Posterior cingulate gyrus (tissue), 11 donors: ENCODE data around the gene PRMT7.

Experiments used
- DNase-seq, 10 donors: peaks; one replicate each; pipeline versions ENCODE4 v3.0.0 to v3.0.0-alpha.2; 2020 to 2021; ENCODE audit warnings: mixed read lengths in 3 of 10
- intact Hi-C: fragments of 100-400 bp; cut with DNase I; formaldehyde crosslinking; loops from one replicate; pipeline ENCODE4 v1.15.1; 2023

PRMT7 gene

GRCh38 chr16:68299571-68300453 lies 11.0 kb upstream of the PRMT7 start:
- intact Hi-C loops = no loop called here
- DNase-seq = no peak

DNA sequence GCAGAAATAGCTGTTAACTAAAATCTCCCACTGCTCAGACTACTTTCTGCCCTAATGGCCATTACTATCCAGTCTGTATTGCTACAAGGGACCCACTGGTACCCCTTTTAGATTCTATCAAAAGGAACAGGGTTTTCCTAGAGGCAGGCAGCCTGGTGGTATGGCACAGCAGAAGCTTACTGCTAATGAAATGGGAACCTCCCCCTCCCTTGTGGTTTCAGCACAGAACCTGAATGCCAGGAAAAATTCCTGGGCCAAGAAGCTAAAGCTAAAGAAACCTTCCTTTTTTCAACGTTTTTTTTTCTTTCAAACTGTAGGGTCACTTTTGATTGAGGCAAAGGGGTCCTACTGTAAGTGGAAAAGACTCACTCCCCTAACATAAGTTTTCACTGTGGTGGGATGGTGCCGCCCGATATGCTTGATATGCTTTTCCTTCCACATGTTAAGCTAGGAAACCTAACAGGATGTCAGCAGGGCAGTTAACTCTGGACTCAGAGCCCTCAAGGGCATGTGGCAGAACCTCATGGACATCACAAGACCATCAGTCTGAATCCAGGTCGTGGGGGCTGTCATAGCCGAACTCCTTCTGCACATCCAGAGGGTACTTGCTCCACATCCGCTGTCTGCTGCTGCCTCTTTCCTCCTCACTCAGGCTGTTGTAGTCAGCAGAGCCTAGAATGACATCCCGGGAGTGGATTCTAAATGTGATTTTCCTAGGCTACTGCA lies 9.9 kb upstream of the PRMT7 start:
- DNase-seq = peak in 1 of 10 donors; percentile 36
- intact Hi-C loops = no loop called here

DNA sequence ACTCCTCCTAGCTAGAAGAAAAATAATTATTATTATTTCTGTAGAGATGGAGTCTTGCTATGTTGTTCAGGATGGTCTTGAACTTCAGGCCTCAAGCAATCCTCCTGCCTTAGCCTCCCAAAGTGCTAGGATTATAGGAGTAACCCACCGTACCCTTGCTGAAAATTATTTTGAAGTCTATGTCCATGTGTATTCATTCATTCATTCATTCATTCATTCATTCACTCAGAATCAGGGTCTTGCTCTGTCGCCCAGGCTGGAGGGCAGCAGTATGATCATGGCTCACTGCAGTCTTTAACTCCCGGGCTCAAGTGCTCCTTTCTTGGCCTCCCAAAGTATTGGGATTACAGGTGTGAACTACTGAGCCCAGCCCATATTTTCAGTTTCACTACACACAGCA lies 4.2 kb upstream of the PRMT7 start:
- intact Hi-C loops = no loop called here
- no peak for DNase-seq

- no peak for DNase-seq
- intact Hi-C loops = loop anchor here (2.0 to 10.0 kb wide), 3 partner anchors 42 to 225 kb away; partner anchors contain the start of genes NFATC3 and PLA2G15
Measured at GRCh38 chr16:68309799-68310198, 1.0 kb upstream of the PRMT7 start.

- intact Hi-C loops = loop anchor here (2.0 to 10.0 kb wide), 3 partner anchors 43 to 226 kb away; partner anchors contain the start of genes NFATC3 and PLA2G15
- DNase-seq = peak in 4 of 10 donors; percentile 10 to 82 (median 18)
Measured at GRCh38 chr16:68310437-68310773, 414 bp upstream of the PRMT7 start.

- intact Hi-C loops = loop anchor here (5.0 to 10.0 kb wide), 2 partner anchors 46 to 228 kb away; partner anchors contain the start of gene NFATC3
- no peak for DNase-seq
Measured at GRCh38 chr16:68313116-68313515, 2.3 kb downstream of the PRMT7 start.

DNA sequence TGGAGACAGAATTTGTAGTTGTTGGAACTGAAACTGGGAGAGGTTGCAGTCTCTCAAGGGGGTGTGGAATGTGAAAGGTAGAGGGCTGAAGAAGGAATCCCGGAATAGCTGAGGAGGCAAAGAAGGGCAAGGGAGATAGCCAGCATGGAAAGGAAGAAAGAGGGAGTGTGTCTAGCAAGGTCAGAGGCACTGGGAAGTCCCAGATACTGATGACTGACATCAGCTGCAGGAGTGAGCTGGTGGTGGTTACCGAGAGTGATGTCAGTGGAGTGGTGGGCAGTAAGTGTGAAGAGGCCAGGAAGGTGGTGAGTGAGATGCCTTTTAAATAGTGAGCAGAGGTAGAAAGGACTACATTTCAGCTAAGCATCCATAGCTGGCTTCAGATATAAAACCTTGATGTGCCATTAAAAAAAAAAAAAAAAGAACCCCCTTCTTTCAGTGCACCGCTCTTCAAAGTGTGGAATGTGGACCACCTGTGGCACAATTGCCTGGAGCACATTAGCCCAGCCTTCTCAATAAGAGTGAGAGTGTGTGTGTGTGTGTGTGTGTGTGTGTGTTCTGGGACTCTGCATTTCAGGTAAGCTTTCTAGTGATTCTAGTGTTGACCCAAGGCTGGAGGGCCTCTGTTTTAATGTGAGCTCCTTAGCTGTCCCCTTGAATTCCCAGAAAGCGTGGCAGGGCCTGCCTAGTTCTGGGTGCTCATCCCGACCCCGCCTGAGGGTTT lies 8.5 kb downstream of the PRMT7 start:
- intact Hi-C loops = loop anchor here (10.0 kb wide), 1 partner anchor 235 kb away; the partner anchor contains the start of gene NFATC3
- no peak for DNase-seq

DNA sequence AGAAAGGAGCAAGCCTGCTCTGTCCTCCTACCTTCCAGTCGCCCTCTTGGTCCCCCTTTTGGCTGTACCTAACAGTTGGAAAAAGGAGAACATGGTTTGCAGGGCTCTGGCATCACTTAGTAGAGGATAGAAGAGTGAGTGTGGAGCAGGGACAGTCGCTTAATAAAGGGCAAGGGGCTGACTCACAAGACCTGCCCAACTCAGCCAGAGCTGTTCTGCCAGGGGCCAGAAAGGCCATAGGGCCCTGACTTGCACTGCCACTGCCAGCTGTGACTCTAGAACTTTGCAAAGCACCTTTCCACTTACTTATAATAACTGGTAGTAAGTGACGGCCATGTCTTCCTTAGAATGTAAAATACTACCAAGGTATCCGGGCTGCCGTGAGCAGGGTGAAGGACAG lies 13.5 kb downstream of the PRMT7 start:
- intact Hi-C loops = no loop called here
- DNase-seq = no peak

DNA sequence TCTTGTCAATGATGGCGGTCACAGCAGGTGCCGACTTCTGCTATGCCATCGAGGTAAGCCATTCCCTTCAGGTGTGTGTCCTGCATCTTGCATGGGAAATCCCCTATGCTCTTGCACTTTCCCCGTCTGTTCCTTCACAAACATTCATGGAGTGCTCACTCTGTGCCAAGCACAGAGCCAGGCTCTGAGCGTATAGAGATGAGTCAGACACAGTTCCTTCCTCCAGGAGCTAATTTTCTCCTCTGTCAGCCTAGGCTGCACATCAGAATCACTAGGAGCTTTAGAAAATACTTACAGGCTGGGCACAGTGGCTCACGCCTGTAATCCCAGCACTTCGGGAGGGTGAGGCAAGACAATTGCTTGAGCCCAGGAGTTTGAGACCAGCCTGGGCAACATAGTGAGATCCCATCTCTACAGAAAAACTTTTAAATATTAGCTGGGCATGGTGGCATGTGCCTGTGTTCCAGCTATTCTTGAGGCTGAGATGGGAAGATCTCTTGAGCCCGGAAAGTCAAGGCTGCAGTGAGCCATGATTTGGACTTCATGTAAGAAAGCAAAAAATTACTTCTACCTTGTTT lies 14.1 kb downstream of the PRMT7 start:
- DNase-seq = peak in 1 of 10 donors; percentile 34
- intact Hi-C loops = loop anchor here (5.0 kb wide), 1 partner anchor 83 kb away; no protein-coding TSS in a partner anchor

GRCh38 chr16:68328151-68328859 lies 17.5 kb downstream of the PRMT7 start:
- intact Hi-C loops = loop anchor here (1.0 to 5.0 kb wide), 2 partner anchors 67 to 86 kb away; no protein-coding TSS in a partner anchor
- DNase-seq = peak; percentile 62 to 96 (median 76)

GRCh38 chr16:68328860-68329390 lies 18.1 kb downstream of the PRMT7 start:
- intact Hi-C loops = loop anchor here (1.0 to 5.0 kb wide), 2 partner anchors 68 to 87 kb away; no protein-coding TSS in a partner anchor
- DNase-seq = no peak

DNA sequence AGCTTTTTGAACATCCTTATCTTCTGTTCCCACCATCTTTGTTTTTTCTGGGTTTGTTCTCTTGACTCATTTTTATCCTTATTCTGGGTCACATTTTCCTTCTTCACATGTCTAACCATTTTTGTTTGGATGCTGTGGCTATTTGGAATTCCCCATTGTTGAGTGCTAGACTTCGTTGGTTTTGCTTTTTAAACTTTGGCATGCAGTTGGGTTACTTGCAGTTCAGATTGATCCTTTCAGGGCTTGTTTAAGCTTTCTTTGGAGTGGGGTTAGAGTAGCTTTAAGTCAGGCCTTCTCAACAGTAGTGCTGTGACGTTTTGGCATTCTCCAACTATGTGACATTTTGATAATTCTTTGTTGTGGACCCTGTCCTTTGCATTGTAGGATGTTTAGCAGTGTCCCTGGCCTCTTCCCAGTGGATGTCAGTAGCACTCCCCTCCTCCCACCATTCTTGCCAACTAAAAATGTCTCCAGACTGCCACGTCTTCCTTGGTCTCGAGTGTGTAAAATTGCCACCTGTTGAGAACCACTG lies 21.1 kb downstream of the PRMT7 start:
- DNase-seq = no peak
- intact Hi-C loops = no loop called here

DNA sequence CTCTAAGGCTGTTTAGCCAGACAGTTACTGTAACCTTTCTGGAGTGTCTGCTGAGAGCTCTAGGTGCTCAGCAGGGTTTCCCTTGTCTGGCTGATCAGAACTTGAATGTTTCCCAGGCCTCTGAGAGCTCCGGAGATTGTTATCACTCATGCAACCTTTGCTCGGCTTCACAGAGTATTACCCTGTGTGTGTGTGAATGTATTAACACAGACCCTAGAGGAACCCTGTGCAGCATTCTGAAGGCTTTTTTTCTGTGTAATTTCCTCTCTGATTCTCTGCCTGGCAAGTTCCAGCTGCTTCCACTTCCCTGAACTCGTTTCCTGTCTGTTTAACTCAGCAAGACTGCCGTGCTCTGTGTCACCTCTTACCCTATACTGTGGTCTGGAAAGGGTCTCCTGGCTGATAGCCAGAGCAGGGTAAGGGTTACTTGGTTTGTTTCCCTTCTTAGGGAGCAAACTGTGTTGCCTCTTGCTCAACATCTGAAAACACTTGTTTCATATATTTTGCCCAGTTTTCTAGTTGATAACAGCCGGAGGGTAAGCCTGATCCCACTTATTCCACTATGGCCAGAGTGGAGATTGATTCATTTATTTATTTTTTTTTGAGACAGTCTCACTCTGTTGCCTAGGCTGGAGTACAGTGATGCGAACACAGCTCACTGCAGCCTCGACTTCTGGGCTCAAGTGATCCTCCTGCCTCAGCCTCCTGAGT lies 21.7 kb downstream of the PRMT7 start:
- intact Hi-C loops = no loop called here
- peak in 1 of 10 donors; percentile 9 for DNase-seq

DNA sequence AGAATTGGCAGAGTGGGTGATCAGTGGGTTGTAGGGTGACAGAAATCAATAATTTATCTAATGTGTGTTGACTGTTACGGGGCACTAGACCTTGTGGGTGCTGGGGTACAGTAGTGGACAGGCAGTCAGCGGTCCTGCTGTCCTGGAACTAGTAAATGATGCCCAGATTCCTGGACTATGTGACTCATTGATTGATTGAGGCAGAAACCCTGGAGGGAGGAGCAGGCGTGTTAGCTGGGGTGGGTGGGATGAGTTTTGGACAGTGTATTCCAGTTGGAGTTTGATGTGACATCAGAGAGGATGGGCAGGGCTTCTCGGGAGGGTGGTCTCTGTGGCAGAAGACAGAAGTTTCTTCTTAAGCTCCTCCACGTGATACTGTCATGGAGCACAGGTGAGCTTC lies 24.4 kb downstream of the PRMT7 start:
- DNase-seq = no peak
- intact Hi-C loops = no loop called here

- intact Hi-C loops = no loop called here
- DNase-seq = peak in 1 of 10 donors; percentile 48
Measured at GRCh38 chr16:68338326-68339119, 27.7 kb downstream of the PRMT7 start.

DNA sequence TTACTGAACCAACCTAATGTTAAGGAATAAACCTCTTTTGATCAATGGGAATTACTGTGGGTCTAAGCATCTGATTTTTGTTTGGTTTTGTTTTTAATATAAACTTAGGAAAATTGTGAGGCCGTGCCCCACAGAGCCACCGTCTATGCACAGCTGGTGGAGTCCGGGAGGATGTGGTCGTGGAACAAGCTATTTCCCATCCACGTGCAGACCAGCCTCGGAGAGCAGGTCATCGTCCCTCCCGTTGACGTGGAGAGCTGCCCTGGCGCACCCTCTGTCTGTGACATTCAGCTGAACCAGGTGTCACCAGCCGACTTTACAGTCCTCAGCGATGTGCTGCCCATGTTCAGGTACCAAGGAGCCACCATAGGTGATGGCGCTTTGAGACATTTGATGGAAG lies 28.4 kb downstream of the PRMT7 start:
- intact Hi-C loops = no loop called here
- peak in 1 of 10 donors; percentile 51 for DNase-seq

- DNase-seq = peak in 1 of 10 donors; percentile 22
- intact Hi-C loops = no loop called here
Measured at GRCh38 chr16:68342620-68343019, 31.8 kb downstream of the PRMT7 start.
